OCI-LY1 (cell line): ENCODE measurements around the gene SOAT1.

ENCODE experiments used
- EZH2 ChIP-seq: fragments of 200-600 bp; sonication (generic), shearing (Covaris generic); IDR thresholded peaks from 2 replicates; pipeline ENCODE4 v1.8.0; 2017; ENCODE audit warnings: borderline replicate concordance, mixed run types, mild to moderate bottlenecking, antibody characterized with exemption, low read length, moderate library complexity, mixed read lengths
- TF ChIP-seq, protein P1 (sequence below): fragments of 200-600 bp; sonication (generic), shearing (Covaris generic); IDR thresholded peaks from 2 replicates; pipeline ENCODE4 v1.5.1; 2017; ENCODE audit warnings: mild to moderate bottlenecking, antibody characterized with exemption, low read length, moderate library complexity, mixed read lengths

DNA sequence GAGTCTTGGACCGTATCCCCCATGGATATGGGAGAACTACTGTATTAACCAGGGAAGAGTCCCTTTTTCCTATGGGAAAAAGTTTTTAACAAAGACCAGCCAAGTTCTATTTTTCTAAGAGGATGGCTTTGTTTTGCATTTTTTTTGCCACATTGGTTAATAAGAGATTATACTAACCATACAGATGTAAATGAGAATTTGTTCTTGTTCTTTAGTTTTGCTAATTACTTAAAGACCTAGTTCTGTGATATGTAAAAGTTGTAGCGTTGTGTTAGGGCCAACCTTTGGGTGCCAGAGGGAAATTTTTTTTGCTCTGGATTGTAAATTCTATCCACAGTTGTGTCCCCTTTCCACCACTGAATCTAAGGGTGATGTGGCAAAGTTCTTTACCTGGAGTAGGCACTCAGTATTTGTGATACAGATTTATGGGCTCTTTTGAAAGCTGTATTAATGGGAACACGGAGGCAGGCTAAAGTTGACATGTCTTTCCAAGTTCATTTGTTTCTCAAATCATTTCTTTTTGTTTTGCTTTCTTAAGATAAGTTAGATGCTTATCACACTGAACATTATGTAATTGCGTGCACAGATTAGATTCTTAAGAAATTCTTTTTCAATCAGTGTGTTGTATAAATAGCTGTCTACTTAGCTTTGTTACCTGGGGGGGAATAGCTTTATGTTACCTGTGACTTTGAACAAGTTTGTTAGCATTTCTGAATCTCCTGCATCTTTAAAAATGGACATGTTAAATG, 2.9 kb downstream of the SOAT1 start:
- TF ChIP-seq EZH2 = no peak
- TF ChIP-seq, protein P1, sequence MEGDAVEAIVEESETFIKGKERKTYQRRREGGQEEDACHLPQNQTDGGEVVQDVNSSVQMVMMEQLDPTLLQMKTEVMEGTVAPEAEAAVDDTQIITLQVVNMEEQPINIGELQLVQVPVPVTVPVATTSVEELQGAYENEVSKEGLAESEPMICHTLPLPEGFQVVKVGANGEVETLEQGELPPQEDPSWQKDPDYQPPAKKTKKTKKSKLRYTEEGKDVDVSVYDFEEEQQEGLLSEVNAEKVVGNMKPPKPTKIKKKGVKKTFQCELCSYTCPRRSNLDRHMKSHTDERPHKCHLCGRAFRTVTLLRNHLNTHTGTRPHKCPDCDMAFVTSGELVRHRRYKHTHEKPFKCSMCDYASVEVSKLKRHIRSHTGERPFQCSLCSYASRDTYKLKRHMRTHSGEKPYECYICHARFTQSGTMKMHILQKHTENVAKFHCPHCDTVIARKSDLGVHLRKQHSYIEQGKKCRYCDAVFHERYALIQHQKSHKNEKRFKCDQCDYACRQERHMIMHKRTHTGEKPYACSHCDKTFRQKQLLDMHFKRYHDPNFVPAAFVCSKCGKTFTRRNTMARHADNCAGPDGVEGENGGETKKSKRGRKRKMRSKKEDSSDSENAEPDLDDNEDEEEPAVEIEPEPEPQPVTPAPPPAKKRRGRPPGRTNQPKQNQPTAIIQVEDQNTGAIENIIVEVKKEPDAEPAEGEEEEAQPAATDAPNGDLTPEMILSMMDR = no peak
